HG03280 (cell line): ENCODE measurements around the gene PIK3CA.
"Not testable (repeated sequence)": the region's sequence is repeated elsewhere in the genome, so short reads cannot be mapped to it uniquely, and the experiment has no call there.

ENCODE experiments used
- ATAC-seq: cut with Tn5 transposase; IDR thresholded peaks from one replicate; pipeline ENCODE4 v1.9.1; 2021; ENCODE audit warnings: mild to moderate bottlenecking, moderate library complexity; ENCODE audit not compliant: unreplicated experiment

PIK3CA gene

GRCh38 chr3:179259959-179260756 lies 112.0 kb downstream of the PIK3CA start:
- ATAC-seq, result not testable (repeated sequence)

GRCh38 chr3:179260949-179261765 lies 113.0 kb downstream of the PIK3CA start:
- peak; percentile 93 for ATAC-seq

GRCh38 chr3:179263134-179263533 lies 115.0 kb downstream of the PIK3CA start:
- no peak for ATAC-seq

- ATAC-seq, result no peak
These were observed 116.3 kb downstream of the PIK3CA start for GRCh38 chr3:179264449-179264848.

GRCh38 chr3:179265092-179265491 lies 116.9 kb downstream of the PIK3CA start:
- ATAC-seq, result no peak

GRCh38 chr3:179265875-179266274 lies 117.7 kb downstream of the PIK3CA start:
- peak; percentile 41 for ATAC-seq

GRCh38 chr3:179266701-179267211 lies 118.6 kb downstream of the PIK3CA start:
- no peak for ATAC-seq

- ATAC-seq, result no peak
These were observed 120.4 kb downstream of the PIK3CA start for GRCh38 chr3:179268400-179269051.

GRCh38 chr3:179269152-179269707 lies 121.1 kb downstream of the PIK3CA start:
- no peak for ATAC-seq

- no peak for ATAC-seq
These were observed 124.2 kb downstream of the PIK3CA start for GRCh38 chr3:179272385-179272784.

- not testable (repeated sequence) for ATAC-seq
These were observed 126.3 kb downstream of the PIK3CA start for GRCh38 chr3:179274434-179274833.

- no peak for ATAC-seq
These were observed 127.8 kb downstream of the PIK3CA start for GRCh38 chr3:179276001-179276400.

GRCh38 chr3:179276743-179277142 lies 128.6 kb downstream of the PIK3CA start:
- ATAC-seq, result no peak

- no peak for ATAC-seq
These were observed 130.0 kb downstream of the PIK3CA start for GRCh38 chr3:179278151-179278550.

GRCh38 chr3:179278932-179279693 lies 131.0 kb downstream of the PIK3CA start:
- no peak for ATAC-seq

GRCh38 chr3:179279837-179280236 lies 131.7 kb downstream of the PIK3CA start:
- no peak for ATAC-seq

GRCh38 chr3:179281825-179282224 lies 133.7 kb downstream of the PIK3CA start:
- ATAC-seq, result no peak

- no peak for ATAC-seq
These were observed 138.2 kb downstream of the PIK3CA start for GRCh38 chr3:179286331-179286730.

GRCh38 chr3:179288845-179289244 lies 140.7 kb downstream of the PIK3CA start:
- no peak for ATAC-seq

- no peak for ATAC-seq
These were observed 141.1 kb downstream of the PIK3CA start for GRCh38 chr3:179289295-179289694.
